ENCODE measurements around the gene CASP4.

GRCh38 chr11:104916442-104916841 is 51.9 kb downstream of the CASP4 start:
- TF ChIP-seq YY1 (IDR thresholded peaks at IDR 0.05; ENCODE audit: insufficient read depth, insufficient read length), result no peak
- no peak for TF ChIP-seq ZNF274 (IDR thresholded peaks at IDR 0.05; ENCODE audit: low read depth, low read length)
- no peak for TF ChIP-seq SUZ12 (IDR thresholded peaks at IDR 0.05; ENCODE audit: extremely low read depth, insufficient read depth, insufficient read length)
